MM.1S (cell line): ENCODE data around the gene DNAJC28.
A peak's percentile ranks its signal among the peaks of the same experiment; 100 is the strongest.

ENCODE experiments used
- DNase-seq: peaks from one replicate; pipeline ENCODE4 v3.0.0-alpha.2; 2015
- H2AFZ ChIP-seq: fragments of 300-600 bp; sonication (generic); 2 replicates; pipeline ENCODE4 v1.6.0; 2016; ENCODE audit warnings: antibody characterized with exemption, low read length
- H3F3A ChIP-seq: fragments of 300-600 bp; sonication (generic); 2 replicates; pipeline ENCODE4 v1.6.1; 2016; ENCODE audit warnings: mild to moderate bottlenecking, antibody characterized with exemption, low read length, moderate library complexity, mixed read lengths; ENCODE audit not compliant: insufficient read depth
- H3K27ac ChIP-seq: fragments of 300-600 bp; sonication (generic); 2 replicates; pipeline ENCODE4 v1.5.1; 2016; ENCODE audit warnings: mild to moderate bottlenecking, low read length
- H3K27me3 ChIP-seq: fragments of 300-600 bp; sonication (generic); replicated peaks from 2 replicates; pipeline ENCODE4 v1.6.0; 2016; ENCODE audit warnings: low read length; ENCODE audit not compliant: insufficient read depth
- H3K36me3 ChIP-seq: fragments of 300-600 bp; sonication (generic); replicated peaks from 2 replicates; pipeline ENCODE4 v1.6.1; 2016; ENCODE audit warnings: mild to moderate bottlenecking, low read length, mixed read lengths; ENCODE audit not compliant: insufficient read depth
- H3K4me1 ChIP-seq: fragments of 300-600 bp; sonication (generic); 2 replicates; pipeline ENCODE4 v1.6.1; 2016; ENCODE audit warnings: low read length, mixed read lengths
- H3K4me2 ChIP-seq: fragments of 300-600 bp; sonication (generic); 2 replicates; pipeline ENCODE4 v1.6.0; 2016; ENCODE audit warnings: low read depth, low read length
- H3K4me3 ChIP-seq: fragments of 300-600 bp; sonication (generic); 2 replicates; pipeline ENCODE4 v1.5.1; 2016; ENCODE audit warnings: low read length, mixed read lengths
- H3K79me2 ChIP-seq: fragments of 300-600 bp; sonication (generic); 2 replicates; pipeline ENCODE4 v1.6.1; 2016; ENCODE audit warnings: mixed run types, low read length, mixed read lengths
- H3K9ac ChIP-seq: fragments of 300-600 bp; sonication (generic); 2 replicates; pipeline ENCODE4 v1.6.1; 2016; ENCODE audit warnings: low read length, mixed read lengths
- H3K9me2 ChIP-seq: fragments of 300-600 bp; sonication (generic); replicated peaks from 2 replicates; pipeline ENCODE4 v1.6.1; 2016; ENCODE audit warnings: mild to moderate bottlenecking, low read length, mixed read lengths; ENCODE audit not compliant: insufficient read depth
- H3K9me3 ChIP-seq: fragments of 300-600 bp; sonication (generic); replicated peaks from 2 replicates; pipeline ENCODE4 v1.6.1; 2016; ENCODE audit warnings: mild to moderate bottlenecking, low read length, mixed read lengths; ENCODE audit not compliant: insufficient read depth
- H4K20me1 ChIP-seq: fragments of 300-600 bp; sonication (generic); 2 replicates; pipeline ENCODE4 v1.6.1; 2016; ENCODE audit warnings: mild to moderate bottlenecking, low read length, moderate library complexity, mixed read lengths; ENCODE audit not compliant: insufficient read depth
- EZH2 ChIP-seq: fragments of 300-600 bp; sonication (generic); optimal IDR thresholded peaks from 2 replicates; pipeline ENCODE3; 2017; ENCODE audit warnings: low read depth, mild to moderate bottlenecking, antibody characterized with exemption, low read length, mixed read lengths
- EZH2phosphoT487 ChIP-seq: fragments of 300-600 bp; sonication (generic); IDR thresholded peaks from 2 replicates; pipeline ENCODE4 v1.6.1; 2018; ENCODE audit warnings: antibody characterized with exemption, low read length
- TF ChIP-seq, protein P1 (sequence below): fragments of 300-600 bp; sonication (generic); IDR thresholded peaks from 2 replicates; pipeline ENCODE4 v1.5.1; 2016; ENCODE audit warnings: antibody characterized with exemption, low read length, mixed read lengths

The DNAJC28 gene

GRCh38 chr21:33478935-33479678, 12.4 kb downstream of the DNAJC28 start:
- peak overlapping the region; percentile 95 for H2AFZ ChIP-seq

DNA sequence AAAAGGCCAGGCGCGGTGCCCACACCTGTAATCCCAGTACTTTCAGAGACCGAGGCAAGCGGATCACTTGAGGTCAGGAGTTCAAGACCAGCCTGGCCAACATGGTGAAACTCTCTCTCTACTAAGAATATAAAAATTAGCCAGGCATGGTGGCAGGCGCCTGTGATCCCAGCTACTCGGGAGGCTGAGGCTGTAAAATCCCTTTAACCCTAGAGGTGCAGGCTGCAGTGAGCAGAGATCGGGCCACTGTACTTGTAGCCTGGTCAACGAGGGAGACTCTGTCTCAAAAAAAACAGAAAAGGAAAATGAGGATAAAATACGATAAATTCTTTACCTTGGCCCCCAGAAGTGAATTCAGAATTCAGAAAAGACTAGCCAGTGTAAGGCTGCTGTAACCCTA, 13.3 kb downstream of the DNAJC28 start:
- Histone ChIP-seq H3F3A (peaks cover 22% of the 10 kb centered on the region), H3K27ac (no peak overlapping the region), H3K27me3 (no peaks in the 10 kb centered on the region), H3K79me2 (peaks cover 39% of the 10 kb centered on the region), H3K9me3 (no peaks in the 10 kb centered on the region), H3K36me3 (no peaks in the 10 kb centered on the region), H3K4me1 (peaks cover 5% of the 10 kb centered on the region; the same call in 1 of the 2 replicates), H4K20me1 (no peaks in the 10 kb centered on the region), H3K9me2 (no peaks in the 10 kb centered on the region), H2AFZ (peak overlapping the region; percentile 95), H3K4me2 (peak overlapping the region; percentile 81), H3K9ac (peak overlapping the region; percentile 56; the same call in 1 of the 2 replicates), H3K4me3 (peak overlapping the region; percentile 80)
- TF ChIP-seq, protein P1, sequence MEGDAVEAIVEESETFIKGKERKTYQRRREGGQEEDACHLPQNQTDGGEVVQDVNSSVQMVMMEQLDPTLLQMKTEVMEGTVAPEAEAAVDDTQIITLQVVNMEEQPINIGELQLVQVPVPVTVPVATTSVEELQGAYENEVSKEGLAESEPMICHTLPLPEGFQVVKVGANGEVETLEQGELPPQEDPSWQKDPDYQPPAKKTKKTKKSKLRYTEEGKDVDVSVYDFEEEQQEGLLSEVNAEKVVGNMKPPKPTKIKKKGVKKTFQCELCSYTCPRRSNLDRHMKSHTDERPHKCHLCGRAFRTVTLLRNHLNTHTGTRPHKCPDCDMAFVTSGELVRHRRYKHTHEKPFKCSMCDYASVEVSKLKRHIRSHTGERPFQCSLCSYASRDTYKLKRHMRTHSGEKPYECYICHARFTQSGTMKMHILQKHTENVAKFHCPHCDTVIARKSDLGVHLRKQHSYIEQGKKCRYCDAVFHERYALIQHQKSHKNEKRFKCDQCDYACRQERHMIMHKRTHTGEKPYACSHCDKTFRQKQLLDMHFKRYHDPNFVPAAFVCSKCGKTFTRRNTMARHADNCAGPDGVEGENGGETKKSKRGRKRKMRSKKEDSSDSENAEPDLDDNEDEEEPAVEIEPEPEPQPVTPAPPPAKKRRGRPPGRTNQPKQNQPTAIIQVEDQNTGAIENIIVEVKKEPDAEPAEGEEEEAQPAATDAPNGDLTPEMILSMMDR = no peak
- TF ChIP-seq EZH2phosphoT487 (no peak), EZH2 (no peak)
- no peak for DNase-seq

More at GRCh38 chr21:33478935-33479678, 12.4 kb downstream of the DNAJC28 start:
- Histone ChIP-seq H3K27me3 (no peaks in the 10 kb centered on the region), H3K4me2 (peak overlapping the region; percentile 81), H3K79me2 (peaks cover 33% of the 10 kb centered on the region), H3K9ac (peak overlapping the region; percentile 56), H3K9me3 (no peaks in the 10 kb centered on the region), H3K36me3 (no peaks in the 10 kb centered on the region), H3K4me3 (peak overlapping the region; percentile 80), H3F3A (peaks cover 22% of the 10 kb centered on the region), H3K4me1 (peaks cover 5% of the 10 kb centered on the region; the same call in 1 of the 2 replicates), H3K9me2 (no peaks in the 10 kb centered on the region), H4K20me1 (no peaks in the 10 kb centered on the region), H3K27ac (peak overlapping the region; percentile 71; the same call in 1 of the 2 replicates)
- TF ChIP-seq, protein P1 = peak; percentile 20
- no peak for TF ChIP-seq EZH2phosphoT487
- peak; percentile 68 for DNase-seq

GRCh38 chr21:33477066-33477465, 14.4 kb downstream of the DNAJC28 start:
- H3K4me3 ChIP-seq = no peak overlapping the region
- H3K27ac ChIP-seq = no peak overlapping the region
- H3K4me2 ChIP-seq = no peak overlapping the region
- H4K20me1 ChIP-seq = no peaks in the 10 kb centered on the region
- no peaks in the 10 kb centered on the region for H3K36me3 ChIP-seq
- no peaks in the 10 kb centered on the region for H3K9me3 ChIP-seq
- TF ChIP-seq EZH2phosphoT487 = no peak
- TF ChIP-seq EZH2 = no peak
- TF ChIP-seq, protein P1 = no peak
- H3F3A ChIP-seq = peaks cover 22% of the 10 kb centered on the region
- H3K4me1 ChIP-seq = peaks cover 5% of the 10 kb centered on the region; the same call in 1 of the 2 replicates
- no peak for DNase-seq
- no peak overlapping the region for H3K9ac ChIP-seq
- H3K79me2 ChIP-seq = peaks cover 43% of the 10 kb centered on the region
- no peaks in the 10 kb centered on the region for H3K9me2 ChIP-seq
- H2AFZ ChIP-seq = no peak overlapping the region
- H3K27me3 ChIP-seq = no peaks in the 10 kb centered on the region
